ENCODE results near the gene EPHA1. TPM values are rescaled to one million over a fixed set of nuclear protein-coding genes. Genes with fewer than 3 reads are reported as not detected.
A peak's percentile ranks its signal among the peaks of the same experiment; 100 is the strongest.

The EPHA1 gene
- total and polyA plus RNA-seq, 5 donors from 2014 or later: 1.4 to 10.3 (median 5.0) TPM

GRCh38 chr7:143439866-143440265 is 31.2 kb upstream of the EPHA1 start:
- DNase-seq (no peak), ATAC-seq (ENCODE audit: low read depth in 2 of 2) (no peak)
- Mint-ChIP-seq H3K4me3 (no peak overlapping the region), H3K9me3 (no peaks in the 10 kb centered on the region), H3K36me3 (peaks cover 15% of the 10 kb centered on the region), H3K27ac (no peak overlapping the region), H3K4me1 (peaks cover 4 to 26% (median 13%) of the 10 kb centered on the region in 4 donors), H3K27me3 (peaks cover 11% of the 10 kb centered on the region)
- no peak overlapping the region for H3K27ac ChIP-seq (ENCODE audit: insufficient read depth, low read length, poor library complexity, severe bottlenecking)
- H3K4me3 ChIP-seq (ENCODE audit: low read depth, low read length): no peak overlapping the region
- H3K9me3 ChIP-seq (ENCODE audit: control insufficient read depth in 2 of 2, low read length in 2 of 2): no peaks in the 10 kb centered on the region
- H3K36me3 ChIP-seq (ENCODE audit: control insufficient read depth, insufficient read depth, low read length): no peaks in the 10 kb centered on the region
- H3K27me3 ChIP-seq (ENCODE audit: control insufficient read depth, insufficient read depth, low read length): no peaks in the 10 kb centered on the region
- H3K4me1 ChIP-seq (ENCODE audit: control insufficient read depth, insufficient read depth, low read length, poor library complexity, severe bottlenecking): no peaks in the 10 kb centered on the region

- H3K9me3 ChIP-seq (ENCODE audit: control insufficient read depth in 2 of 2, low read length in 2 of 2): no peaks in the 10 kb centered on the region
- no peak overlapping the region for H3K27ac Mint-ChIP-seq
- peaks cover 4 to 26% (median 13%) of the 10 kb centered on the region in 4 donors for H3K4me1 Mint-ChIP-seq
- peaks cover 15% of the 10 kb centered on the region for H3K36me3 Mint-ChIP-seq
- no peak overlapping the region for H3K4me3 Mint-ChIP-seq
- no peak overlapping the region for H3K27ac ChIP-seq (ENCODE audit: insufficient read depth, low read length, poor library complexity, severe bottlenecking)
- peaks cover 28% of the 10 kb centered on the region for H3K27me3 Mint-ChIP-seq
- H3K4me3 ChIP-seq (ENCODE audit: low read depth, low read length): no peak overlapping the region
- H3K9me3 Mint-ChIP-seq: no peaks in the 10 kb centered on the region
- ATAC-seq (ENCODE audit: low read depth in 2 of 2) (peak in 1 of 2 donors; percentile 34), DNase-seq (peak in 1 of 3 donors; percentile 50)
- no peaks in the 10 kb centered on the region for H3K4me1 ChIP-seq (ENCODE audit: control insufficient read depth, insufficient read depth, low read length, poor library complexity, severe bottlenecking)
- no peaks in the 10 kb centered on the region for H3K27me3 ChIP-seq (ENCODE audit: control insufficient read depth, insufficient read depth, low read length)
- H3K36me3 ChIP-seq (ENCODE audit: control insufficient read depth, insufficient read depth, low read length): no peaks in the 10 kb centered on the region
These were observed 28.9 kb upstream of the EPHA1 start for GRCh38 chr7:143437578-143437977.

GRCh38 chr7:143436325-143436946 is 27.8 kb upstream of the EPHA1 start:
- Histone ChIP-seq H3K9me3 (ENCODE audit: control insufficient read depth in 2 of 2, low read length in 2 of 2) (no peaks in the 10 kb centered on the region), H3K36me3 (ENCODE audit: control insufficient read depth, insufficient read depth, low read length) (no peaks in the 10 kb centered on the region), H3K4me3 (ENCODE audit: low read depth, low read length) (no peak overlapping the region), H3K27ac (ENCODE audit: insufficient read depth, low read length, poor library complexity, severe bottlenecking) (no peak overlapping the region), H3K27me3 (ENCODE audit: control insufficient read depth, insufficient read depth, low read length) (peaks cover 1% of the 10 kb centered on the region), H3K4me1 (ENCODE audit: control insufficient read depth, insufficient read depth, low read length, poor library complexity, severe bottlenecking) (no peaks in the 10 kb centered on the region)
- Mint-ChIP-seq H3K4me3 (no peak overlapping the region), H3K36me3 (peaks cover 11% of the 10 kb centered on the region), H3K27me3 (peaks cover 37% of the 10 kb centered on the region), H3K4me1 (peaks cover 4 to 26% (median 13%) of the 10 kb centered on the region in 4 donors), H3K27ac (no peak overlapping the region), H3K9me3 (no peaks in the 10 kb centered on the region)
- DNase-seq (no peak), ATAC-seq (ENCODE audit: low read depth in 2 of 2) (no peak)

- Histone ChIP-seq H3K4me1 (ENCODE audit: control insufficient read depth, insufficient read depth, low read length, poor library complexity, severe bottlenecking) (no peaks in the 10 kb centered on the region), H3K27me3 (ENCODE audit: control insufficient read depth, insufficient read depth, low read length) (peaks cover 1% of the 10 kb centered on the region), H3K4me3 (ENCODE audit: low read depth, low read length) (no peak overlapping the region), H3K27ac (ENCODE audit: insufficient read depth, low read length, poor library complexity, severe bottlenecking) (no peak overlapping the region), H3K9me3 (ENCODE audit: control insufficient read depth in 2 of 2, low read length in 2 of 2) (no peaks in the 10 kb centered on the region), H3K36me3 (ENCODE audit: control insufficient read depth, insufficient read depth, low read length) (no peaks in the 10 kb centered on the region)
- ATAC-seq (ENCODE audit: low read depth in 2 of 2) (no peak), DNase-seq (no peak)
- no peak overlapping the region for H3K4me3 Mint-ChIP-seq
- no peaks in the 10 kb centered on the region for H3K9me3 Mint-ChIP-seq
- H3K4me1 Mint-ChIP-seq: peaks cover 4 to 26% (median 13%) of the 10 kb centered on the region in 4 donors
- H3K27ac Mint-ChIP-seq: no peak overlapping the region
- peaks cover 48% of the 10 kb centered on the region for H3K27me3 Mint-ChIP-seq
- H3K36me3 Mint-ChIP-seq: peaks cover 11% of the 10 kb centered on the region
These were observed 26.6 kb upstream of the EPHA1 start for GRCh38 chr7:143435266-143435665.

GRCh38 chr7:143434660-143435059 is 26.0 kb upstream of the EPHA1 start:
- ATAC-seq (ENCODE audit: low read depth in 2 of 2) (no peak), DNase-seq (no peak)
- Histone ChIP-seq H3K27me3 (ENCODE audit: control insufficient read depth, insufficient read depth, low read length) (peaks cover 1% of the 10 kb centered on the region), H3K4me1 (ENCODE audit: control insufficient read depth, insufficient read depth, low read length, poor library complexity, severe bottlenecking) (no peaks in the 10 kb centered on the region), H3K4me3 (ENCODE audit: low read depth, low read length) (no peak overlapping the region), H3K9me3 (ENCODE audit: control insufficient read depth in 2 of 2, low read length in 2 of 2) (no peaks in the 10 kb centered on the region), H3K36me3 (ENCODE audit: control insufficient read depth, insufficient read depth, low read length) (no peaks in the 10 kb centered on the region), H3K27ac (ENCODE audit: insufficient read depth, low read length, poor library complexity, severe bottlenecking) (no peak overlapping the region)
- Mint-ChIP-seq H3K4me1 (peaks cover 4 to 26% (median 12%) of the 10 kb centered on the region in 4 donors), H3K36me3 (peaks cover 8% of the 10 kb centered on the region), H3K27ac (no peak overlapping the region), H3K4me3 (no peak overlapping the region), H3K9me3 (no peaks in the 10 kb centered on the region), H3K27me3 (peaks cover 46% of the 10 kb centered on the region)

GRCh38 chr7:143433759-143434158 is 25.1 kb upstream of the EPHA1 start:
- DNase-seq (no peak), ATAC-seq (ENCODE audit: low read depth in 2 of 2) (no peak)
- Histone ChIP-seq H3K4me3 (ENCODE audit: low read depth, low read length) (no peak overlapping the region), H3K36me3 (ENCODE audit: control insufficient read depth, insufficient read depth, low read length) (no peaks in the 10 kb centered on the region), H3K27me3 (ENCODE audit: control insufficient read depth, insufficient read depth, low read length) (peaks cover 1% of the 10 kb centered on the region), H3K27ac (ENCODE audit: insufficient read depth, low read length, poor library complexity, severe bottlenecking) (no peak overlapping the region), H3K9me3 (ENCODE audit: control insufficient read depth in 2 of 2, low read length in 2 of 2) (no peaks in the 10 kb centered on the region), H3K4me1 (ENCODE audit: control insufficient read depth, insufficient read depth, low read length, poor library complexity, severe bottlenecking) (no peaks in the 10 kb centered on the region)
- no peak overlapping the region for H3K4me3 Mint-ChIP-seq
- H3K27ac Mint-ChIP-seq: no peak overlapping the region
- peaks cover 4 to 24% (median 11%) of the 10 kb centered on the region in 4 donors for H3K4me1 Mint-ChIP-seq
- H3K36me3 Mint-ChIP-seq: peaks cover 6% of the 10 kb centered on the region
- H3K9me3 Mint-ChIP-seq: no peaks in the 10 kb centered on the region
- peaks cover 44% of the 10 kb centered on the region for H3K27me3 Mint-ChIP-seq

- Mint-ChIP-seq H3K27me3 (peaks cover 49% of the 10 kb centered on the region), H3K4me3 (no peak overlapping the region), H3K4me1 (peaks cover 0 to 6% (median 4%) of the 10 kb centered on the region in 4 donors), H3K36me3 (peaks cover 7% of the 10 kb centered on the region), H3K9me3 (no peaks in the 10 kb centered on the region), H3K27ac (no peak overlapping the region)
- DNase-seq: no peak
- Histone ChIP-seq H3K27me3 (ENCODE audit: control insufficient read depth, insufficient read depth, low read length) (peaks cover 1% of the 10 kb centered on the region), H3K36me3 (ENCODE audit: control insufficient read depth, insufficient read depth, low read length) (no peaks in the 10 kb centered on the region), H3K4me3 (ENCODE audit: low read depth, low read length) (no peak overlapping the region), H3K27ac (ENCODE audit: insufficient read depth, low read length, poor library complexity, severe bottlenecking) (no peak overlapping the region), H3K9me3 (ENCODE audit: control insufficient read depth in 2 of 2, low read length in 2 of 2) (no peaks in the 10 kb centered on the region), H3K4me1 (ENCODE audit: control insufficient read depth, insufficient read depth, low read length, poor library complexity, severe bottlenecking) (no peaks in the 10 kb centered on the region)
- ATAC-seq (ENCODE audit: low read depth in 2 of 2): no peak
These were observed 22.5 kb upstream of the EPHA1 start for GRCh38 chr7:143431109-143431508.
